HG02938 (cell line): ENCODE results near the gene ADGRE1.

Experiments
- ATAC-seq: cut with Tn5 transposase; IDR thresholded peaks from one replicate; pipeline ENCODE4 v1.9.1; 2021; ENCODE audit warnings: mild to moderate bottlenecking, moderate library complexity; ENCODE audit not compliant: unreplicated experiment

Gene ADGRE1

GRCh38 chr19:6876748-6877147 is 10.6 kb upstream of the ADGRE1 start:
- no peak for ATAC-seq

DNA sequence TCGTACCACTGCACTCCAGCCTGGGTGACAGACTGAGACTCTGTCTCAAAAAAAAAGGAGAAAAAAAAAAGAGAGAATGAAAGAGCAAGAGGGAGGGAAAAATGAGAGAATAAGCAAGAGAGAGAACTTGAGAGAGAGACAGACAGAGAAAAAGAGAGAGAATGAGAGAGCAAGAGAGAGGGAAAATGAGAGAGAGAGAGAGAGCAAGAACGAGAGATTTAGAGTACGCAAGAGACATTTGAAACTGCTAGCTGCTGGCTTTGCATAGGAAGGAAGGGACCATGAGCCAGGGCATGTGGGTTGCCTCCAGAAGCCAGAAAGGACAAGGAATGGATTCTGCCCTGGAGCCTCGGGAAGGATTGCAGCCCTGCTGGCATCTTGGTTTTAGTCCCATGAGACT is 9.6 kb upstream of the ADGRE1 start:
- ATAC-seq: no peak

GRCh38 chr19:6886277-6886897 is 992 bp upstream of the ADGRE1 start:
- no peak for ATAC-seq

DNA sequence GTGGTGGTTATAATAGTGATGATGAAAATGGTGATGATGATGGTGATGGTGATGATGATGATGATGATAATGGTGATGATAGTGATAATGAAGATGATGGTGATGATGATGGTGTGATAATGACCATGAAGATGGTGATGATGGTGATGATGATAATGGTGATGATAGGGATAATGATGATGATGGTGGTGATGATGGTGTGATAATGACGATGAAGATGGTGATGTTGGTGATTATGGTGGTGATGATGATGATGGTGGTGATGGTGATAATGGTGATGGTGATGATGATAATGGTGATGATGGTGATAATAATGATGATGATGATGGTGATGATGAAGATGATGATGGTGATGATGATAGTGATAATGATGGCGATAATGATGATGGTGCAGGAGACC is 1.6 kb downstream of the ADGRE1 start:
- ATAC-seq: no peak

- no peak for ATAC-seq
Observed at GRCh38 chr19:6890401-6890913, 3.1 kb downstream of the ADGRE1 start.

- no peak for ATAC-seq
Observed at GRCh38 chr19:6890938-6891337, 3.6 kb downstream of the ADGRE1 start.

DNA sequence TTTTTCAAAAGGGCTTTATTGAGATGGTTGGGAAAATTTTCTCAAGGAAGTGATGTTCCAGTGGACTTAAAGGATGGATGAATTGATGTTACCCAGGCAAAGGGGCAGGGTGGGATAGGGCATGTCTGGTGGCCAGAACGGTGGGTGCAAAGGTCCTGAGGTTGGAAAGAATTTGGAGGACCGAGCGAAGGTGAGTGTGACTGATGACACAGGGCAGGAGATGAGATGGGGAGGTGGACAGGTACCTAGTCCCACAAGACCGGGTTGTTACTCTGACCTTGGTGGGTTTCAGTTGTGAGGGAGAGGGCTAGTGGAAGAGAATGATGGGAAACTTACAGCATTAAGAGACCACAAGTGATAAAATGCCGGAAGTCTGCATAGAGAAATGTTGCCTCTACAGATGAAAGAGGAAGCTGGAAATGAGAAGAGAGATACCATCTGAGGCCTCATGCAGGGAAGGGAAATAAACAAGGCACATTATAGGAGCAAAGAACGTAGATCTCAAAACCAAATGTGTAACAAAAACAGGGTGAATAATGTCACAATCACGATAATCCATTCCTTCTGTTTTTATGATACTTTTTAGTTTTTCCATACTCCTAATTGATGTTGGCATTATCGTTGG is 4.5 kb downstream of the ADGRE1 start:
- no peak for ATAC-seq

- no peak for ATAC-seq
Observed at GRCh38 chr19:6894313-6894712, 6.9 kb downstream of the ADGRE1 start.

GRCh38 chr19:6903446-6903845 is 16.1 kb downstream of the ADGRE1 start:
- ATAC-seq: no peak

DNA sequence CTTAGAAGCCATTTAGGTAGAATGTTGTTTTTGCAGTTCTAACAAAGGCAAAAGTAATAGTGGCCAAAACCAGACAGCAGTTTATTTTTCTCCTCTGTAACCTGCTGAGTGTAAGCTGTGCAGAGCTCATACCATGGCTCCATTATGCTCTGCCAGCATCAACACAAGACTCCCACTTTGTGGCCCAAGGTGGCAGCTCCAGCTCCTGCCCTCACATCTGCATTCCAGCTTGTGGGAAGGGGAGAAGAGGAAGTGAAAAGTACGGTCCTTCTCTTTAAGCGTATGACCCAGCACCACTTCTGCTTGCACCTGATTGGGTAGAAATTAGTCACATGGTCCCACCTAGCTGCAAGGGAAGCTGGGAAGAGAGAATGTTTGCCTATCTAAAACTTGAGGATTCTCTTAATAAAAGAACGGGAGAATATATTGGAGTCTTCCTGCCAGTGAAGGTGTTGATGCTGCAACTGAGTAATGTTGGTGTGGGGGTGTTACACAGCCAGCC is 19.2 kb downstream of the ADGRE1 start:
- ATAC-seq: no peak

- ATAC-seq: no peak
Observed at GRCh38 chr19:6911523-6911922, 24.1 kb downstream of the ADGRE1 start.

GRCh38 chr19:6914321-6914720 is 26.9 kb downstream of the ADGRE1 start:
- no peak for ATAC-seq

DNA sequence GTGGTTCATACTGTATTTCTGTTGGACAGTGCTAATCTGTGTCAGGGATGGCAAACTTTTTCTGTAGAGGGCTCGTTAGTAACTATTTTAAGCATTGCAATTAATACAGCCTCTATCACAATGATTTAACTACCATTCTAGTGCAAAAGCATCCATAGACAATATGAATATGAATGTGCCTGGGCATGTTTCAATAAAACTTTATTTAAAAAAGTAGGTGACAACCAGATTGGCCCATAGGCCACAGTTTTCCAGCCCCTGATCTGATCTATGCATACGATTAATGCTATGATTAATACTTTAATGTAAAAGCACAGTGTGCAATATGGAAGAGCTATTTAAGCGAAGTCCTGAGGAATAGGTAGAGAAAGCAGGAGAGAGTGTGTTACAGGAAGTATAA is 29.6 kb downstream of the ADGRE1 start:
- ATAC-seq: no peak

DNA sequence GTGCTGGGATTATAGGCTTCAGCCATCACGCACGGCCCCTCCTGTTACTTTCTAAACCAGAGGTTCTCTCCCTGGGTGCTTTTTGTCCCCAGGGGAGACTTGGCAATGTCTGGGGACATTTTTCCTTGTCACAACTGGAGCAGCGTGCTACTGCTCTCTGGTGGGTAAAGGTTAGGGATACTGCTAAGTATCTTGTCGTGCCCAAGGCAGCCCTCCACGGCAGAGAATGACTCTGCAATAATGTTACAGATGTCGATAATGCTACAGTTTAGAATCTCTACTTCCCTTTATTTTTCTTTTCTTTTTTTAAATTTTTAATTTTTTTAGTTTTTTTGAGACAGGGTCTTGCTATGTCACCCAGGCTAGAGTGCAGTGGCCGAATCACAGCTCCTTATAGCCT is 38.0 kb downstream of the ADGRE1 start:
- no peak for ATAC-seq

- ATAC-seq: no peak
Observed at GRCh38 chr19:6925801-6926751, 38.7 kb downstream of the ADGRE1 start.

- ATAC-seq: no peak
Observed at GRCh38 chr19:6930190-6930589, 42.8 kb downstream of the ADGRE1 start.

GRCh38 chr19:6935069-6935468 is 47.7 kb downstream of the ADGRE1 start:
- ATAC-seq: no peak

GRCh38 chr19:6935618-6936017 is 48.2 kb downstream of the ADGRE1 start:
- no peak for ATAC-seq

DNA sequence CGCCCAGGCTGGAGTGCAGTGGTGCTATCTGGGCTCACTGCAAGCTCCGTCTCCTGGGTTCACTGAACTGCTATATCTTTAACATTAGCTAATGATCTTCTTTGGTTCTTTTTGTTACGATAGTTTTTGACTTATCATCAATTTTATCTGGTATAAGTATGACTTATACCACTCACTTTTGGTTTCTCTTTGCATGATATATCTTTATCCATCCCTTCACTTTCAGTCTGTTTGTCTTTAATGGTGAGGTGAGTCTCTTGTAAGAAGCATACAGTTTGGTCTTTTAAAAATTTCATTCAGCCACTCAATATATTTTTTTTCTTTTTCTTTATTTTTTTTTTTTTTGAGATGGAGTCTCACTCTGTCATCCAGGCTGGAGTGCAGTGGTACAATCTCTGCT is 58.4 kb downstream of the ADGRE1 start:
- ATAC-seq: no peak

GRCh38 chr19:6947745-6948144 is 60.4 kb downstream of the ADGRE1 start:
- peak; percentile 58 for ATAC-seq

DNA sequence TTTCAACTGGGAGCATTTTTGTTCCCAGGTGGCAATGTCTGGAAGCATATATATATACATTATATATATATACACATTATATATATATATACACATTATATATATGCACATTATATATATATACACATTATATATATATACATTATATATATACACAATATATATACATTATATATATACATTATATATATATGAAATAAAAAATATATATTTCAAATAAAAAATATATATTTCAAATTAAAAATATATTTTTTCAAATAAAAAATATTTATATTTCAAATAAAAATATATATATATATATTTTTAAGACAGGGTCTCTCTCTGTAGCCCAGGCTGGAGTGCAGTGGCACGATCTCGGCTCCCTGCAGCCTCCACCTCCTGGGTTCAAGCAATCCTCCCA is 61.5 kb downstream of the ADGRE1 start:
- ATAC-seq: no peak
